Smooth muscle cell (in vitro differentiated cells): ENCODE measurements around the gene DNAJC5. TPM values are rescaled to one million over a fixed set of nuclear protein-coding genes. Genes with fewer than 3 reads are reported as not detected.

ENCODE experiments used
- DNase-seq: peaks from one replicate; lab custom pipeline; 2025; ENCODE audit not compliant: unreplicated experiment; lab: John Stamatoyannopoulos, UW
- H2AFZ ChIP-seq: fragments of 200-600 bp; sonication (generic); 2 replicates; pipeline ENCODE4 v1.6.0; 2016; ENCODE audit warnings: antibody characterized with exemption, low read depth, mild to moderate bottlenecking
- H3F3A ChIP-seq: fragments of 200-600 bp; sonication (generic); 2 replicates; pipeline ENCODE4 v1.6.0; 2017; ENCODE audit warnings: antibody characterized with exemption, low read depth
- H3K27ac ChIP-seq: fragments of 200-600 bp; sonication (generic); 2 replicates; pipeline ENCODE4 v1.5.1; 2016; ENCODE audit warnings: low read depth, mild to moderate bottlenecking
- H3K27me3 ChIP-seq: fragments of 200-600 bp; sonication (generic); 2 replicates; pipeline ENCODE4 v1.6.1; 2016; ENCODE audit warnings: low read depth, mild to moderate bottlenecking
- H3K36me3 ChIP-seq: fragments of 200-600 bp; sonication (generic); 2 replicates; pipeline ENCODE4 v1.5.1; 2016; ENCODE audit warnings: low read depth
- H3K4me1 ChIP-seq: fragments of 200-600 bp; sonication (generic); 2 replicates; pipeline ENCODE4 v1.5.1; 2016; ENCODE audit warnings: low read depth
- H3K4me2 ChIP-seq: fragments of 200-600 bp; sonication (generic); 2 replicates; pipeline ENCODE4 v1.6.0; 2016; ENCODE audit warnings: mild to moderate bottlenecking
- H3K4me3 ChIP-seq: fragments of 200-600 bp; sonication (generic); 2 replicates; pipeline ENCODE4 v1.5.1; 2016; ENCODE audit warnings: mild to moderate bottlenecking
- H3K79me2 ChIP-seq: fragments of 200-600 bp; sonication (generic); 2 replicates; pipeline ENCODE4 v1.6.0; 2016; ENCODE audit warnings: low read depth, mild to moderate bottlenecking
- H3K9ac ChIP-seq: fragments of 200-600 bp; sonication (generic); 2 replicates; pipeline ENCODE4 v1.6.0; 2016; ENCODE audit warnings: low read depth
- H3K9me3 ChIP-seq: fragments of 200-600 bp; sonication (generic); replicated peaks from 2 replicates; pipeline ENCODE4 v1.5.1; 2016; ENCODE audit warnings: low read depth
- H4K20me1 ChIP-seq: fragments of 200-600 bp; sonication (generic); 2 replicates; pipeline ENCODE4 v1.6.0; 2016; ENCODE audit warnings: low read depth
- CTCF ChIP-seq: fragments of 200-600 bp; sonication (generic); IDR thresholded peaks from 2 replicates; pipeline ENCODE4 v1.5.1; 2017; ENCODE audit warnings: borderline replicate concordance, mild to moderate bottlenecking, antibody characterized with exemption; ENCODE audit not compliant: insufficient read depth, poor library complexity, severe bottlenecking
- WGBS: methylation state at CpG from one replicate; pipeline ENCODE4 v1.1.7; 2016; ENCODE audit warnings: low lambda C conversion rate; 5-methylcytosine and 5-hydroxymethylcytosine counted together
- polyA plus RNA-seq: library from polyadenylated mRNA; unstranded; fragments of >200 nt; fragmentation: Nextera tagmentation; extraction: Ambion mirVana; gene quantifications from 2 replicates; pipeline ENCODE4 v1.2.1, GENCODE V29; 2016
- total RNA-seq: library from RNA; depleted of rRNA; stranded (reverse); fragments of >200 nt; gene quantifications from 2 replicates; pipeline ENCODE4 v1.2.3, GENCODE V29; 2014

The DNAJC5 gene
- total and polyA plus RNA-seq, 2 experiments from 2014 or later = 8.7 to 24.5 TPM

- 98% methylated on average over 83 of the region's 95 CpGs for WGBS
- H3K4me3 ChIP-seq = no peak overlapping the region
Observed at GRCh38 chr20:63861981-63862901, 32.7 kb upstream of the DNAJC5 start.

GRCh38 chr20:63863021-63863797, 31.7 kb upstream of the DNAJC5 start:
- no peak for DNase-seq
- Histone ChIP-seq H3K4me1 (peaks cover 17% of the 10 kb centered on the region), H3K79me2 (peaks cover 28% of the 10 kb centered on the region), H3K4me3 (peak overlapping the region; percentile 83), H3K36me3 (no peaks in the 10 kb centered on the region), H2AFZ (no peak overlapping the region), H3K9ac (no peak overlapping the region), H3K4me2 (peak overlapping the region; percentile 96), H3K27ac (no peak overlapping the region), H3K27me3 (no peaks in the 10 kb centered on the region), H3K9me3 (no peaks in the 10 kb centered on the region), H4K20me1 (peaks cover 15% of the 10 kb centered on the region), H3F3A (no peaks in the 10 kb centered on the region)
- no peak for TF ChIP-seq CTCF
- WGBS = 99% methylated on average over 7 of the region's 18 CpGs

More at GRCh38 chr20:63861981-63862901, 32.7 kb upstream of the DNAJC5 start:
- H3K9ac ChIP-seq = no peak overlapping the region
- no peak overlapping the region for H3K27ac ChIP-seq
- H3F3A ChIP-seq = no peaks in the 10 kb centered on the region
- TF ChIP-seq CTCF = no peak
- DNase-seq = no peak
- no peak overlapping the region for H3K4me2 ChIP-seq
- H3K36me3 ChIP-seq = no peaks in the 10 kb centered on the region
- peaks cover 18% of the 10 kb centered on the region for H3K79me2 ChIP-seq
- H3K4me1 ChIP-seq = peaks cover 19% of the 10 kb centered on the region
- H3K9me3 ChIP-seq = no peaks in the 10 kb centered on the region
- H4K20me1 ChIP-seq = peaks cover 5% of the 10 kb centered on the region
- H2AFZ ChIP-seq = no peak overlapping the region
- no peaks in the 10 kb centered on the region for H3K27me3 ChIP-seq

DNA sequence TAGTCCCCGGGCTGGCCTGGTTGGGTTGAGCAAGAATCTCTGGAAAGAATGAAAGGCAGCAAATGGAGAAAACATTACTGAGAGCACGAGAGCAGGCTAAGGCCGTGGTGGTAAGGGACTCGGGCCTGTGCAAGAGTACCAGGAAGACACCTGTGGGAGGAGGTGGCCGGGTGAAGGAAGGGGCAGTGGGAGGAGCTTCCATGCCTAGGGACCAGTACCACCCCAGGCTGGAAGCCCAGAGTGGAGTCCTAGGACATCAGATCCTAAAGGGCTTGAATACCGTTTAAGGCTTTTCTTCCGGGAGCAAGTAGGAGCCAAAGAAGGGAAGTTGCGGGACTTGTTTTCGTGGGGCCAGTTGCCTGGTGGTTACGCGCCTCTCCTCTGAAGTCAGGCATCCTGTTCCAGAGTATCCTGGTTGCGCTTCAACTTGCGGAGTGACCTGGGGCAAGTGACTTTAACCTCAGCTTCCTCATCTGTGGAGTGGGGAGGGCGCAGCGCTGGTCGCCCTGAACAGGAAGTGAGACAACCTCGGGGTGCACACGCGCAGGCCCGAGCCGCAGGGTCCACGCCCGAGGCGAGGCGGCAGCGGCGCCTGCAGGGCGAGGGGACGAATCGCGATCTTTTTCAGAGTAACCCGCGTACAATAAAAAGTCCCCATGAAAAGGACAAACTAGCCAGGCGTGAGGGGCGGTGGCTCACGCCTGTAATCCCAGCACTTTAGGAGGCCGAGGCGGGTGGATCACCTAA, 31.0 kb upstream of the DNAJC5 start:
- TF ChIP-seq CTCF = peak; percentile 63
- H4K20me1 ChIP-seq = peaks cover 22% of the 10 kb centered on the region

More for the DNA sequence above, 31.0 kb upstream of the DNAJC5 start:
- peak overlapping the region; percentile 84 for H2AFZ ChIP-seq
- peaks cover 9% of the 10 kb centered on the region for H3K4me1 ChIP-seq
- H3K27ac ChIP-seq = peak overlapping the region; percentile 49
- no peaks in the 10 kb centered on the region for H3K27me3 ChIP-seq
- H3K4me2 ChIP-seq = peak overlapping the region; percentile 96
- no peaks in the 10 kb centered on the region for H3F3A ChIP-seq
- no peaks in the 10 kb centered on the region for H3K36me3 ChIP-seq
- WGBS = 19% methylated on average over 38 of the region's 38 CpGs
- no peaks in the 10 kb centered on the region for H3K9me3 ChIP-seq
- peak overlapping the region; percentile 83 for H3K4me3 ChIP-seq
- peak; percentile 21 for DNase-seq
- H3K9ac ChIP-seq = peak overlapping the region; percentile 47
- H3K79me2 ChIP-seq = peaks cover 36% of the 10 kb centered on the region
